AG09309 (cell line): Measurements from ENCODE around the gene ZBTB6.

Source experiments
- DNase-seq: peaks from one replicate; pipeline ENCODE4 v3.0.0-alpha.2; 2010; ENCODE audit warnings: low read depth
- H3K4me3 ChIP-seq: 2 replicates; pipeline ENCODE4 v1.5.1; 2011; ENCODE audit warnings: mild to moderate bottlenecking, low read depth, low read length, moderate library complexity; ENCODE audit not compliant: control insufficient read depth
- CTCF ChIP-seq: IDR thresholded peaks from 2 replicates; pipeline ENCODE4 v1.5.1; 2011; ENCODE audit warnings: mild to moderate bottlenecking, low read depth, low read length, inconsistent platforms; ENCODE audit not compliant: insufficient read depth, control insufficient read depth; ENCODE audit errors: missing control alignments

ZBTB6 gene

GRCh38 chr9:122940454-122940748, 27.3 kb upstream of the ZBTB6 start:
- no peak for DNase-seq
- peak overlapping the region; percentile 30 for H3K4me3 ChIP-seq
- TF ChIP-seq CTCF = no peak

GRCh38 chr9:122939601-122940000, 26.5 kb upstream of the ZBTB6 start:
- DNase-seq = no peak
- no peak overlapping the region for H3K4me3 ChIP-seq
- TF ChIP-seq CTCF = no peak

GRCh38 chr9:122936883-122937282, 23.8 kb upstream of the ZBTB6 start:
- no peak for TF ChIP-seq CTCF
- DNase-seq = no peak
- no peak overlapping the region for H3K4me3 ChIP-seq

- TF ChIP-seq CTCF = no peak
- DNase-seq = no peak
- no peak overlapping the region for H3K4me3 ChIP-seq
Measured at GRCh38 chr9:122936464-122936863, 23.3 kb upstream of the ZBTB6 start.

GRCh38 chr9:122931226-122932121, 18.4 kb upstream of the ZBTB6 start, which contains the start of gene ZBTB26:
TSS of gene ZBTB26 (minus strand) at chr9:122931512. CDS start at chr9:122919934, 11,578 bp downstream.
- peak; percentile 72 for DNase-seq
- H3K4me3 ChIP-seq = peak within 1 kb of the TSS; percentile 86
- no peak for TF ChIP-seq CTCF

- no peak for DNase-seq
- no peak for TF ChIP-seq CTCF
- peak overlapping the region; percentile 86 for H3K4me3 ChIP-seq
Measured at GRCh38 chr9:122930541-122931225, 17.6 kb upstream of the ZBTB6 start.
